Measurements from ENCODE around the gene UBXN6. TPM values are rescaled to one million over a fixed set of nuclear protein-coding genes. Genes with fewer than 3 reads are reported as not detected.

Gene UBXN6
- total RNA-seq, 1 experiment from 2014 or later: 34.1 TPM

GRCh38 chr19:4444765-4445741, 12.5 kb downstream of the UBXN6 start:
- Histone ChIP-seq H3K4ac (ENCODE audit: low read depth, low read length) (no peak overlapping the region), H2BK5ac (ENCODE audit: insufficient read length, low read length) (no peak overlapping the region), H4K5ac (ENCODE audit: insufficient read length, low read depth, low read length) (no peak overlapping the region), H2BK20ac (ENCODE audit: low read depth, low read length, poor library complexity, severe bottlenecking) (no peak overlapping the region), H4K91ac (ENCODE audit: insufficient read length, low read depth, low read length) (no peak overlapping the region), H3K23me2 (ENCODE audit: insufficient read length, low read depth, low read length, poor library complexity, severe bottlenecking) (no peaks in the 10 kb centered on the region), H2AFZ (ENCODE audit: low read length) (no peak overlapping the region), H2BK12ac (ENCODE audit: insufficient read length, low read depth, low read length) (no peak overlapping the region), H3K27ac (ENCODE audit: insufficient read length, low read depth, low read length) (no peak overlapping the region), H3K9ac (ENCODE audit: extremely low read depth, insufficient read length, low read length) (no peak overlapping the region), H3K14ac (ENCODE audit: insufficient read depth, low read length) (no peak overlapping the region), H3K23ac (ENCODE audit: insufficient read length, low read depth, low read length) (no peak overlapping the region), H4K8ac (replicated peaks; ENCODE audit: insufficient read length, low read depth, low read length) (no peak overlapping the region), H3K4me1 (ENCODE audit: insufficient read depth, low read length) (no peaks in the 10 kb centered on the region), H4K20me1 (ENCODE audit: control insufficient read depth, insufficient read depth, insufficient read length) (peaks cover 2% of the 10 kb centered on the region), H3K9me3 (ENCODE audit: control insufficient read depth, low read depth, low read length) (no peaks in the 10 kb centered on the region), H3K18ac (ENCODE audit: insufficient read length, low read depth, low read length) (no peak overlapping the region), H3K56ac (ENCODE audit: insufficient read length, low read depth, low read length) (no peak overlapping the region), H3K4me2 (ENCODE audit: insufficient read depth, insufficient read length, low read length) (no peak overlapping the region), H3K79me1 (ENCODE audit: insufficient read depth, low read depth, low read length, poor library complexity, severe bottlenecking) (no peaks in the 10 kb centered on the region), H3T11ph (ENCODE audit: low read length) (no peak overlapping the region), H2AK5ac (ENCODE audit: insufficient read length, low read length) (no peak overlapping the region), H3K27me3 (ENCODE audit: insufficient read depth, low read length) (no peaks in the 10 kb centered on the region), H2BK15ac (ENCODE audit: low read depth, low read length) (no peak overlapping the region), H3K79me2 (ENCODE audit: insufficient read depth, low read length) (no peaks in the 10 kb centered on the region), H2BK120ac (ENCODE audit: low read depth, low read length, poor library complexity, severe bottlenecking) (no peak overlapping the region)
- Mint-ChIP-seq H3K27me3 (ENCODE audit: low read depth) (no peaks in the 10 kb centered on the region; the same call in 1 of the 2 replicates), H3K4me1 (0 out of 4 replicates have a peak, but pooled peaks cover 0 to 5% of the 10 kb centered on the region in 2 experiments), H3K4me3 (no peak overlapping the region; a peak in 1 of 5 replicates), H3K36me3 (ENCODE audit: insufficient read depth in 1 of 3, low read depth in 3 of 3) (peaks cover 21 to 61% (median 51%) of the 10 kb centered on the region in 3 experiments), H3K9me3 (no peaks in the 10 kb centered on the region), H3K27ac (no peak overlapping the region; a peak in 1 of 7 replicates)
- TF ChIP-seq CTCF (conservative IDR thresholded peaks at IDR 0.05): no peak
- WGBS (ENCODE audit: extremely low coverage, insufficient read length, low lambda C conversion rate): no CpG with 5 or more reads among the region's 36 CpGs
- no peak for DNase-seq

Data from H9 (cell line).